SK-N-SH treated with all-trans-retinoic acid at 6 μM for 48 hours (cell line): ENCODE measurements around the gene TNS2.

Experiments
- ATAC-seq: fragments of 200-7000 bp; cut with Tn5 transposase; 3 replicates; pipeline ENCODE4 v1.9.1; 2020; ENCODE audit warnings: mild to moderate bottlenecking, moderate library complexity
- BACH2 ChIP-seq: fragments of 250-450 bp; sonication (Bioruptor Pico); IDR thresholded peaks from 2 replicates; pipeline ENCODE4 v1.9.0; 2021; ENCODE audit warnings: mild to moderate bottlenecking, borderline replicate concordance
- CSDC2 ChIP-seq: fragments of 250-450 bp; sonication (Bioruptor Pico); IDR thresholded peaks from 2 replicates; pipeline ENCODE4 v1.5.0; 2020; ENCODE audit warnings: mild to moderate bottlenecking, moderate library complexity
- ESRRG ChIP-seq: fragments of 250-450 bp; sonication (Bioruptor Pico); IDR thresholded peaks from 2 replicates; pipeline ENCODE4 v1.6.1; 2021; ENCODE audit warnings: mild to moderate bottlenecking
- GLIS3 ChIP-seq: fragments of 250-450 bp; sonication (Bioruptor Pico); IDR thresholded peaks from 2 replicates; pipeline ENCODE4 v1.5.0; 2020; ENCODE audit warnings: mild to moderate bottlenecking, moderate library complexity
- ISL1 ChIP-seq: fragments of 250-450 bp; sonication (Bioruptor Pico); IDR thresholded peaks from 2 replicates; pipeline ENCODE4 v2.1.2; 2022; ENCODE audit warnings: mild to moderate bottlenecking, moderate library complexity
- OSR1 ChIP-seq: fragments of 250-450 bp; sonication (Bioruptor Pico); IDR thresholded peaks from 2 replicates; pipeline ENCODE4 v1.8.0; 2022; ENCODE audit warnings: moderate library complexity, mild to moderate bottlenecking, inconsistent platforms
- PATZ1 ChIP-seq: fragments of 250-450 bp; sonication (Bioruptor Pico); IDR thresholded peaks from 2 replicates; pipeline ENCODE4 v1.8.0; 2020; ENCODE audit warnings: mild to moderate bottlenecking, moderate library complexity, borderline replicate concordance
- POU6F1 ChIP-seq: fragments of 250-450 bp; sonication (Bioruptor Pico); IDR thresholded peaks from 2 replicates; pipeline ENCODE4 v1.8.0; 2021; ENCODE audit warnings: low read depth, mild to moderate bottlenecking, moderate library complexity, borderline replicate concordance
- PPARA ChIP-seq: fragments of 250-450 bp; sonication (Bioruptor Pico); IDR thresholded peaks from 2 replicates; pipeline ENCODE4 v1.5.0; 2020; ENCODE audit warnings: mild to moderate bottlenecking, borderline replicate concordance
- RARB ChIP-seq: fragments of 250-450 bp; sonication (Bioruptor Pico); IDR thresholded peaks from 2 replicates; pipeline ENCODE4 v1.8.0; 2021; ENCODE audit warnings: mild to moderate bottlenecking, moderate library complexity
- SNAI2 ChIP-seq: fragments of 250-450 bp; sonication (Bioruptor Pico); IDR thresholded peaks from 2 replicates; pipeline ENCODE4 v1.5.0; 2020; ENCODE audit warnings: mild to moderate bottlenecking, moderate library complexity
- TOX ChIP-seq: fragments of 250-450 bp; sonication (Bioruptor Pico); IDR thresholded peaks from 2 replicates; pipeline ENCODE4 v1.8.0; 2021; ENCODE audit warnings: mild to moderate bottlenecking, moderate library complexity, borderline replicate concordance
- TSHZ2 ChIP-seq: fragments of 250-450 bp; sonication (Bioruptor Pico); IDR thresholded peaks from 2 replicates; pipeline ENCODE4 v1.5.0; 2020; ENCODE audit warnings: mild to moderate bottlenecking, moderate library complexity
- ZFP3 ChIP-seq: fragments of 250-450 bp; sonication (Bioruptor Pico); IDR thresholded peaks from 2 replicates; pipeline ENCODE4 v1.5.0; 2020; ENCODE audit warnings: mild to moderate bottlenecking, moderate library complexity
- ZFP30 ChIP-seq: fragments of 450-650 bp; formaldehyde crosslinking; IDR thresholded peaks from 2 replicates; pipeline ENCODE4 v1.5.0; 2022; ENCODE audit warnings: mild to moderate bottlenecking, moderate library complexity
- ZNF565 ChIP-seq: fragments of 450-650 bp; formaldehyde crosslinking; conservative IDR thresholded peaks from 2 replicates; pipeline ENCODE4 v1.5.0; 2020; ENCODE audit warnings: low read depth, mild to moderate bottlenecking, moderate library complexity
- ZNF70 ChIP-seq: fragments of 450-650 bp; formaldehyde crosslinking; IDR thresholded peaks from 2 replicates; pipeline ENCODE4 v1.5.0; 2020; ENCODE audit warnings: mild to moderate bottlenecking, moderate library complexity
- ZNF8 ChIP-seq: fragments of 450-650 bp; formaldehyde crosslinking; IDR thresholded peaks from 2 replicates; pipeline ENCODE4 v1.5.0; 2020; ENCODE audit warnings: mild to moderate bottlenecking, moderate library complexity

The TNS2 gene

GRCh38 chr12:53049571-53050318, at the start of gene TNS2:
Gene TNS2, plus strand, starts transcription at chr12:53050065. Its CDS starts 121 bp downstream, at chr12:53050186.
- peak; percentile 8 for ATAC-seq
- TF ChIP-seq PPARA (CRISPR knock-in tag) = no peak
- TF ChIP-seq ISL1 = no peak
- no peak for TF ChIP-seq RARB (CRISPR knock-in tag)
- TF ChIP-seq POU6F1 (CRISPR knock-in tag) = no peak
- no peak for TF ChIP-seq PATZ1
- TF ChIP-seq SNAI2 (CRISPR knock-in tag) = no peak
- TF ChIP-seq CSDC2 (CRISPR knock-in tag) = no peak
- TF ChIP-seq ZFP30 (CRISPR knock-in tag) = no peak
- no peak for TF ChIP-seq BACH2
- TF ChIP-seq ESRRG (CRISPR knock-in tag) = no peak
- no peak for TF ChIP-seq TSHZ2 (CRISPR knock-in tag)
- TF ChIP-seq ZNF70 = no peak
- TF ChIP-seq OSR1 (CRISPR knock-in tag) = no peak
- TF ChIP-seq ZFP3 = no peak
- no peak for TF ChIP-seq ZNF8 (CRISPR knock-in tag)

- no peak for ATAC-seq
- no peak for TF ChIP-seq SNAI2 (CRISPR knock-in tag)
- no peak for TF ChIP-seq ZFP30 (CRISPR knock-in tag)
- TF ChIP-seq OSR1 (CRISPR knock-in tag) = no peak
- TF ChIP-seq TSHZ2 (CRISPR knock-in tag) = no peak
- no peak for TF ChIP-seq ZNF565 (CRISPR knock-in tag)
- TF ChIP-seq CSDC2 (CRISPR knock-in tag) = no peak
- TF ChIP-seq ISL1 = no peak
Observed at GRCh38 chr12:53004178-53004577, 45.7 kb upstream of the TNS2 start.

GRCh38 chr12:53004582-53004981, 45.3 kb upstream of the TNS2 start:
- ATAC-seq = no peak
- TF ChIP-seq TOX (CRISPR knock-in tag) = no peak
- no peak for TF ChIP-seq POU6F1 (CRISPR knock-in tag)
- TF ChIP-seq OSR1 (CRISPR knock-in tag) = no peak
- TF ChIP-seq CSDC2 (CRISPR knock-in tag) = no peak
- no peak for TF ChIP-seq ZNF8 (CRISPR knock-in tag)
- TF ChIP-seq GLIS3 (CRISPR knock-in tag) = no peak
- TF ChIP-seq PATZ1 = no peak
- TF ChIP-seq ZFP30 (CRISPR knock-in tag) = no peak
- TF ChIP-seq ISL1 = no peak
- TF ChIP-seq SNAI2 (CRISPR knock-in tag) = no peak
- TF ChIP-seq TSHZ2 (CRISPR knock-in tag) = no peak
- TF ChIP-seq ESRRG (CRISPR knock-in tag) = no peak
- TF ChIP-seq, all 23 proteins: peak for 0
